SU-DHL-6 (cell line): Measurements from ENCODE around the gene TMEM231.

Source experiments
- H2AFZ ChIP-seq: fragments of 200-600 bp; sonication (generic); 2 replicates; pipeline ENCODE4 v1.6.1; 2014; ENCODE audit warnings: low read depth, mild to moderate bottlenecking, moderate library complexity, mixed read lengths, antibody characterized with exemption, low read length; ENCODE audit not compliant: severe bottlenecking
- H3F3A ChIP-seq: fragments of 200-600 bp; shearing (Covaris generic); 2 replicates; pipeline ENCODE4 v1.6.0; 2016; ENCODE audit warnings: antibody characterized with exemption, mild to moderate bottlenecking; ENCODE audit not compliant: insufficient read depth
- H3K27ac ChIP-seq: fragments of 200-600 bp; sonication (generic); 2 replicates; pipeline ENCODE4 v1.5.1; 2016; ENCODE audit warnings: low read depth, mild to moderate bottlenecking, low read length, moderate library complexity, mixed read lengths
- H3K27me3 ChIP-seq: fragments of 200-600 bp; sonication (generic), shearing (Covaris generic); 2 replicates; pipeline ENCODE4 v1.6.0; 2014; ENCODE audit warnings: mild to moderate bottlenecking, low read length
- H3K36me3 ChIP-seq: fragments of 200-600 bp; sonication (generic); 2 replicates; pipeline ENCODE4 v1.6.1; 2014; ENCODE audit warnings: mild to moderate bottlenecking, low read length, mixed read lengths
- H3K4me2 ChIP-seq: fragments of 300-600, 200-600 bp; shearing (Covaris generic), sonication (generic); 2 replicates; pipeline ENCODE4 v1.6.0; 2014; ENCODE audit warnings: low read length, low read depth, mild to moderate bottlenecking; ENCODE audit not compliant: poor library complexity, severe bottlenecking
- H3K4me3 ChIP-seq: fragments of 200-600 bp; sonication (generic); 2 replicates; pipeline ENCODE4 v1.5.1; 2014; ENCODE audit warnings: antibody characterized with exemption, low read length, mild to moderate bottlenecking, mixed read lengths; ENCODE audit not compliant: insufficient read depth, poor library complexity, severe bottlenecking
- H3K79me2 ChIP-seq: fragments of 200-600 bp; sonication (generic); 2 replicates; pipeline ENCODE4 v1.6.1; 2014; ENCODE audit warnings: mild to moderate bottlenecking, low read length, moderate library complexity; ENCODE audit not compliant: insufficient read depth
- H3K9ac ChIP-seq: fragments of 200-600 bp; sonication (generic); 2 replicates; pipeline ENCODE4 v1.7.0; 2014; ENCODE audit warnings: mild to moderate bottlenecking, low read length
- H3K9me2 ChIP-seq: fragments of 200-600 bp; sonication (generic); replicated peaks from 2 replicates; pipeline ENCODE4 v1.6.1; 2014; ENCODE audit warnings: low read length; ENCODE audit not compliant: insufficient read depth
- H3K9me3 ChIP-seq: fragments of 200-600 bp; sonication (generic); 2 replicates; pipeline ENCODE4 v1.6.1; 2014; ENCODE audit warnings: low read length, mixed read lengths; ENCODE audit not compliant: insufficient read depth
- H4K20me1 ChIP-seq: fragments of 200-600 bp; sonication (generic); 2 replicates; pipeline ENCODE4 v1.6.1; 2014; ENCODE audit warnings: low read depth, mild to moderate bottlenecking, antibody characterized with exemption, low read length, moderate library complexity, mixed read lengths
- EZH2phosphoT487 ChIP-seq: fragments of 200-600 bp; sonication (generic), shearing (Covaris generic); conservative IDR thresholded peaks from 2 replicates; pipeline ENCODE4 v1.6.1; 2018; ENCODE audit warnings: mild to moderate bottlenecking, antibody characterized with exemption, low read length, moderate library complexity, mixed read lengths
- TF ChIP-seq, protein P1 (sequence below): fragments of 200-600 bp; sonication (generic); IDR thresholded peaks from one replicate; pipeline ENCODE4 v1.5.1; 2017; ENCODE audit warnings: antibody characterized with exemption, mild to moderate bottlenecking, low read length, moderate library complexity; ENCODE audit not compliant: insufficient read depth, poor library complexity, severe bottlenecking

TMEM231 gene

GRCh38 chr16:75578212-75578611 is 22.2 kb upstream of the TMEM231 start:
- Histone ChIP-seq H4K20me1 (no peaks in the 10 kb centered on the region), H3K79me2 (no peaks in the 10 kb centered on the region; the same call in 1 of the 2 replicates), H3K27me3 (no peaks in the 10 kb centered on the region), H3K36me3 (peaks cover 21% of the 10 kb centered on the region; the same call in 1 of the 2 replicates), H2AFZ (no peak overlapping the region), H3K9ac (no peak overlapping the region), H3K4me2 (no peak overlapping the region), H3K4me3 (no peak overlapping the region), H3K9me3 (no peaks in the 10 kb centered on the region), H3F3A (no peaks in the 10 kb centered on the region; the same call in 1 of the 2 replicates), H3K9me2 (no peaks in the 10 kb centered on the region), H3K27ac (no peak overlapping the region)
- no peak for TF ChIP-seq EZH2phosphoT487
- TF ChIP-seq, protein P1, sequence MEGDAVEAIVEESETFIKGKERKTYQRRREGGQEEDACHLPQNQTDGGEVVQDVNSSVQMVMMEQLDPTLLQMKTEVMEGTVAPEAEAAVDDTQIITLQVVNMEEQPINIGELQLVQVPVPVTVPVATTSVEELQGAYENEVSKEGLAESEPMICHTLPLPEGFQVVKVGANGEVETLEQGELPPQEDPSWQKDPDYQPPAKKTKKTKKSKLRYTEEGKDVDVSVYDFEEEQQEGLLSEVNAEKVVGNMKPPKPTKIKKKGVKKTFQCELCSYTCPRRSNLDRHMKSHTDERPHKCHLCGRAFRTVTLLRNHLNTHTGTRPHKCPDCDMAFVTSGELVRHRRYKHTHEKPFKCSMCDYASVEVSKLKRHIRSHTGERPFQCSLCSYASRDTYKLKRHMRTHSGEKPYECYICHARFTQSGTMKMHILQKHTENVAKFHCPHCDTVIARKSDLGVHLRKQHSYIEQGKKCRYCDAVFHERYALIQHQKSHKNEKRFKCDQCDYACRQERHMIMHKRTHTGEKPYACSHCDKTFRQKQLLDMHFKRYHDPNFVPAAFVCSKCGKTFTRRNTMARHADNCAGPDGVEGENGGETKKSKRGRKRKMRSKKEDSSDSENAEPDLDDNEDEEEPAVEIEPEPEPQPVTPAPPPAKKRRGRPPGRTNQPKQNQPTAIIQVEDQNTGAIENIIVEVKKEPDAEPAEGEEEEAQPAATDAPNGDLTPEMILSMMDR = no peak

DNA sequence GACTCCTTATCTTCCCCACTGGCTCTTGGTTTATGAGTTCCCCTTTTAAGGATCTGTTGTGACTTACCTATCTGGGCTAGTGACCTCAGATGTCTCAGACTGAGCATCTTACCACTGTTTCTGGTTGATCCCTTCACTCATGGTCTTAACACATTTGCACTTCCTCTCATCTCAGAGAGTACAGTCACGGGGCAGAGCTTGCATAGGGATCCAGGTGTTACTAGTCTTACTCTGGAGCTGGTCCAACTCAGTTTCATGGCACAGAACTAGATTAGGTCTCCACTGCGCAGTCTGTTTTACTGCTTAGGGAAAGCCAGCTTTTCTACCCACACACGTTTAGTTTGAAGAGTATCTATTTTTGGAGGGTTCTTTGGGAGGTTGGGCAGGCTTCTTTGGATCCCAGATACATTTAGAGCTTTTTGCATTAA is 20.3 kb upstream of the TMEM231 start:
- no peaks in the 10 kb centered on the region for H3K9me3 ChIP-seq
- H3K9me2 ChIP-seq = no peaks in the 10 kb centered on the region
- no peak overlapping the region for H3K4me2 ChIP-seq
- no peak overlapping the region for H2AFZ ChIP-seq
- H3K36me3 ChIP-seq = peaks cover 21% of the 10 kb centered on the region; the same call in 1 of the 2 replicates
- no peak overlapping the region for H3K4me3 ChIP-seq
- H3K27ac ChIP-seq = no peak overlapping the region
- no peaks in the 10 kb centered on the region; the same call in 1 of the 2 replicates for H3K79me2 ChIP-seq
- no peak overlapping the region for H3K9ac ChIP-seq
- H3F3A ChIP-seq = no peaks in the 10 kb centered on the region
- no peaks in the 10 kb centered on the region for H3K27me3 ChIP-seq
- no peak for TF ChIP-seq EZH2phosphoT487
- TF ChIP-seq, protein P1 = no peak
- no peaks in the 10 kb centered on the region for H4K20me1 ChIP-seq

DNA sequence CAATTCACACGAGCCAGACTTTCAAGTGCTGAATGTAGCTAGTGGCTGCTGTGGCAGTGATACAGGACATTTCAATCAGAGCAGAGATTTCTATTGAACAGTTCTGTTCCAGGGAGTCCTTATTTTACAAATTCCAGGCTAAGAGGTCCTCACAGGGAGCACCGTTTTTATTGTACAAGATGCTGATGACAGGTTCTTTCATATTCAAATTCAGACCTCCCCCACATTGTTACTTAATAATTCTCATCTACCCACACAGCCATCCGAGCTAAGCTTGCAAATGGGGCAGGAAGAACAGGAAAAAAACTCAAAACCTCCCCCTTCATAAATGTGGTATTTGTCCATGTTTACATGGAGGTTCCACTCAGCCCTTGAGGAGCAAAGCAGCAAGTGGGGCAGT is 19.9 kb upstream of the TMEM231 start:
- Histone ChIP-seq H3K9me3 (no peaks in the 10 kb centered on the region), H3K9ac (no peak overlapping the region), H3K79me2 (no peaks in the 10 kb centered on the region; the same call in 1 of the 2 replicates), H3K4me3 (no peak overlapping the region), H3K27ac (no peak overlapping the region), H2AFZ (no peak overlapping the region), H3K4me2 (no peak overlapping the region), H3K36me3 (peaks cover 21% of the 10 kb centered on the region; the same call in 1 of the 2 replicates), H3K27me3 (no peaks in the 10 kb centered on the region), H3K9me2 (no peaks in the 10 kb centered on the region), H4K20me1 (no peaks in the 10 kb centered on the region), H3F3A (no peaks in the 10 kb centered on the region)
- TF ChIP-seq, protein P1 = no peak
- no peak for TF ChIP-seq EZH2phosphoT487
